Lung (tissue), 16 donors: Measurements from ENCODE around the gene FBXO2. TPM values are rescaled to one million over a fixed set of nuclear protein-coding genes. Genes with fewer than 3 reads are reported as not detected.

Source experiments
- ATAC-seq: fragments of 200-7000 bp; cut with Tn5 transposase; one replicate; pipeline ENCODE4 v1.9.1; 2020; ENCODE audit warnings: moderate number of reproducible peaks; ENCODE audit not compliant: insufficient read depth, low FRiP score
- DNase-seq, 3 donors: peaks; one replicate each; pipeline ENCODE4 v3.0.0-alpha.2; 2013 to 2017
- H3K27ac ChIP-seq, 2 donors: one replicate each; pipeline ENCODE4 v1.5.1; 2013; ENCODE audit warnings: mild to moderate bottlenecking in 2 of 2, moderate library complexity in 2 of 2, control low read depth in 1 of 2, inconsistent platforms in 1 of 2, low read depth in 1 of 2, low read length in 1 of 2
- H3K27me3 ChIP-seq, 3 donors: one replicate each; pipeline ENCODE4 v1.5.1; 2013; ENCODE audit warnings: low read length in 2 of 3; ENCODE audit not compliant: control insufficient read depth in 3 of 3, insufficient read depth in 3 of 3
- H3K36me3 ChIP-seq, 4 donors: one replicate each; pipeline ENCODE4 v1.5.1; 2013; ENCODE audit warnings: low read length in 4 of 4, mild to moderate bottlenecking in 1 of 4, moderate library complexity in 1 of 4; ENCODE audit not compliant: control insufficient read depth in 4 of 4, insufficient read depth in 4 of 4
- H3K4me1 ChIP-seq, 5 donors: one replicate each; pipeline ENCODE4 v1.5.1; 2013; ENCODE audit warnings: low read length in 5 of 5, mild to moderate bottlenecking in 2 of 5, moderate library complexity in 1 of 5; ENCODE audit not compliant: control insufficient read depth in 5 of 5, insufficient read depth in 5 of 5
- H3K4me3 ChIP-seq: one replicate; pipeline ENCODE4 v1.5.1; 2013; ENCODE audit warnings: mild to moderate bottlenecking, control low read depth, moderate library complexity
- H3K9ac ChIP-seq, 2 donors: one replicate each; pipeline ENCODE4 v1.5.1; 2013; ENCODE audit warnings: low read length in 2 of 2, control low read depth in 1 of 2; ENCODE audit not compliant: insufficient read depth in 1 of 2
- H3K9me3 ChIP-seq, 4 donors: one replicate each; pipeline ENCODE4 v1.5.1; 2013; ENCODE audit warnings: low read length in 3 of 4, mild to moderate bottlenecking in 1 of 4, moderate library complexity in 1 of 4; ENCODE audit not compliant: control insufficient read depth in 4 of 4, insufficient read depth in 3 of 4
- CTCF ChIP-seq: IDR thresholded peaks from 2 replicates; pipeline ENCODE4 v1.5.1; 2012; ENCODE audit warnings: mild to moderate bottlenecking; ENCODE audit errors: control extremely low read depth, extremely low read depth
- WGBS, 2 donors: extraction: QIAGEN DNeasy Blood & Tissue Kit; methylation state at CpG; one replicate each; pipeline ENCODE4 v1.1.7; 2013; 5-methylcytosine and 5-hydroxymethylcytosine counted together
- long read RNA-seq, 5 donors: transcript quantifications; one replicate each; lab custom pipeline, GENCODE V29; 2026
- polyA plus RNA-seq, 2 donors: library from polyadenylated mRNA; stranded (reverse); fragments of 200-250 nt; gene quantifications; one replicate each; pipeline ENCODE4 v1.2.1, GENCODE V29; 2013
- total RNA-seq, 2 donors: library from RNA; depleted of rRNA in 1 of 2; stranded (reverse); fragments of >200 nt in 1 of 2; gene quantifications; one replicate each; pipeline ENCODE4 v1.2.1, GENCODE V29; 2014 to 2021
- donor health status: control.
- donor health status: control.
- donor health status: Bipolar disorder and iron deficiency.
- donor health status: healthy.
- donor health status: DM: yes; HTN: yes; CAD: no.

FBXO2 gene
- 10 to 100 TPM in 1 of 2 donors, under 1 TPM in 1; 0.20 to 10.7 TPM for total RNA-seq
- 10 to 100 TPM in 1 of 2 donors, 1 to 10 TPM in 1; 9.5 to 12.5 TPM for polyA plus RNA-seq
- long read RNA-seq, donor 1, partial matches to known transcripts = 0 of 6 reads
- long read RNA-seq, donor 1, other reads (novel, unspliced or antisense) = 5 of 6 reads
- long read RNA-seq, donor 2 = 0 reads
- long read RNA-seq, donor 3 = 0 reads
- long read RNA-seq, donor 4 = 0 reads
- long read RNA-seq, donor 5 = 0 reads

GRCh38 chr1:11654137-11654938 is at the start of gene FBXO2, which contains the start of gene FBXO44:
Gene FBXO2, minus strand, starts transcription at chr1:11654429. Its CDS starts 89 bp downstream, at chr1:11654340.
Gene FBXO44, plus strand, starts transcription at chr1:11654877. Its CDS starts 959 bp downstream, at chr1:11655836.
- Histone ChIP-seq H3K36me3 (peaks cover 0 to 5% (median under 1%) of the 10 kb centered on the region in 4 donors), H3K4me3 (peak within 1 kb of the TSS; percentile 21), H3K27ac (no peak within 1 kb of the TSS), H3K4me1 (peaks cover 0 to 12% (median under 1%) of the 10 kb centered on the region in 5 donors), H3K9ac (no peak within 1 kb of the TSS), H3K9me3 (no peaks in the 10 kb centered on the region), H3K27me3 (peaks cover 0 to 23% (median 15%) of the 10 kb centered on the region in 3 donors)
- TF ChIP-seq CTCF = no peak
- ATAC-seq (peak; percentile 71), DNase-seq (peak in 2 of 3 donors; percentile 32 to 56)
- WGBS, 2 donors = 6 to 11% methylated on average over 29 to 94 of the region's 94 CpGs

GRCh38 chr1:11703357-11704193 is 49.3 kb upstream of the FBXO2 start:
- ATAC-seq (no peak), DNase-seq (no peak)
- H3K9ac ChIP-seq = no peak overlapping the region
- WGBS, 2 donors = 61 to 75% methylated on average over 8 of the region's 8 CpGs
- H3K9me3 ChIP-seq = peaks cover 0 to 4% (median 0%) of the 10 kb centered on the region in 4 donors
- no peaks in the 10 kb centered on the region for H3K36me3 ChIP-seq
- H3K27ac ChIP-seq = no peak overlapping the region
- H3K27me3 ChIP-seq = peaks cover 0 to 15% (median 0%) of the 10 kb centered on the region in 3 donors
- no peak for TF ChIP-seq CTCF
- H3K4me3 ChIP-seq = no peak overlapping the region
- H3K4me1 ChIP-seq = peaks cover 0 to 31% (median 6%) of the 10 kb centered on the region in 5 donors

GRCh38 chr1:11701981-11702803 is 48.0 kb upstream of the FBXO2 start:
- no peak for TF ChIP-seq CTCF
- 83 to 87% methylated on average over 15 of the region's 15 CpGs for WGBS, 2 donors
- Histone ChIP-seq H3K27me3 (peaks cover 0 to 15% (median 0%) of the 10 kb centered on the region in 3 donors), H3K27ac (no peak overlapping the region), H3K9ac (no peak overlapping the region), H3K36me3 (no peaks in the 10 kb centered on the region), H3K4me3 (no peak overlapping the region), H3K4me1 (peaks cover 0 to 24% (median 6%) of the 10 kb centered on the region in 5 donors), H3K9me3 (peaks cover 0 to 4% (median 0%) of the 10 kb centered on the region in 4 donors)
- ATAC-seq (no peak), DNase-seq (no peak)
